ENCODE data around the gene NAP1L4.

Gene NAP1L4

DNA sequence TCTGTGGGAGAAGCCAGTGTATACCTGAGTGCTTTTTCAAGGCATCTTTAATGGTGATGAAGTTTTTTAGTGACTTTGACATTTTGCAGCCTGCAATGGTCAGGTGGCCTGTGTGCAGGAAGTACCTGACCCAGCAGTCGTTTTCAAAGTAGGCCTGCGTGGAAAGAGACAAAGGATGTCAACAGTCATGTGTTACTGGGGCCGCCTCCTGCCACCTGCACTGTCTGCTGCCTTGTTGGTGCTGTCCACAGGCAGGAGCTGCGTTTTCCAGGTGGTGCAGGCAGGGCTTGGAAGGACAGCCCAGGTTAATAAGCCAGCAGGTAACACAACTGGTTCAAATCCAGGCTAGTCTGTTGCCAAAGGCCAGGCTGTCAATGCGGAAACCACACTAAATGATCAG is 26.5 kb upstream of the NAP1L4 start:
- TF ChIP-seq, protein P1, sequence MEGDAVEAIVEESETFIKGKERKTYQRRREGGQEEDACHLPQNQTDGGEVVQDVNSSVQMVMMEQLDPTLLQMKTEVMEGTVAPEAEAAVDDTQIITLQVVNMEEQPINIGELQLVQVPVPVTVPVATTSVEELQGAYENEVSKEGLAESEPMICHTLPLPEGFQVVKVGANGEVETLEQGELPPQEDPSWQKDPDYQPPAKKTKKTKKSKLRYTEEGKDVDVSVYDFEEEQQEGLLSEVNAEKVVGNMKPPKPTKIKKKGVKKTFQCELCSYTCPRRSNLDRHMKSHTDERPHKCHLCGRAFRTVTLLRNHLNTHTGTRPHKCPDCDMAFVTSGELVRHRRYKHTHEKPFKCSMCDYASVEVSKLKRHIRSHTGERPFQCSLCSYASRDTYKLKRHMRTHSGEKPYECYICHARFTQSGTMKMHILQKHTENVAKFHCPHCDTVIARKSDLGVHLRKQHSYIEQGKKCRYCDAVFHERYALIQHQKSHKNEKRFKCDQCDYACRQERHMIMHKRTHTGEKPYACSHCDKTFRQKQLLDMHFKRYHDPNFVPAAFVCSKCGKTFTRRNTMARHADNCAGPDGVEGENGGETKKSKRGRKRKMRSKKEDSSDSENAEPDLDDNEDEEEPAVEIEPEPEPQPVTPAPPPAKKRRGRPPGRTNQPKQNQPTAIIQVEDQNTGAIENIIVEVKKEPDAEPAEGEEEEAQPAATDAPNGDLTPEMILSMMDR (IDR thresholded peaks at IDR 0.05; ENCODE audit: borderline replicate concordance, insufficient read depth, low read depth, low read length): no peak
- H3K4me3 ChIP-seq (ENCODE audit: low read depth, low read length): no peak overlapping the region

DNA sequence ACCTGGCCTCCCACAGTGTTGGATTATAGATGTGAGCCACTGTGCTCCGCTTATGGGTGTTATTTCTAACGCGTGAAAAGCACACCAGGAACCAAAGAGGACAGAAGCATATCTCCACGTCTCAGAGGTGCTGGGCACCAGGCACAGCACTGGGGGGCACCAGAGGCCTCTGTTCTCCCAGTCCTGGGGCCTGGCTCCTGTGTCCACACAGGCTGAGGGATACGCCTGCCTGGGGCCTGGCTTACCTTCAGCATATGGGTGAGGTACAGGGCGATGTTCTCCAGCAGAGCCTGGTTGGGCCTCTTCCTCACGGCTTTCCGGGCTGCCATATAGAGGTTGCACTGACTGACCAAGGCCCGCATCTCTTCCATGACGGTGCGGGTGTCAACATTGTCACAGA is 24.7 kb upstream of the NAP1L4 start:
- no peak overlapping the region for H3K4me3 ChIP-seq (ENCODE audit: low read depth, low read length)
- TF ChIP-seq, protein P1 (IDR thresholded peaks at IDR 0.05; ENCODE audit: borderline replicate concordance, insufficient read depth, low read depth, low read length): no peak

DNA sequence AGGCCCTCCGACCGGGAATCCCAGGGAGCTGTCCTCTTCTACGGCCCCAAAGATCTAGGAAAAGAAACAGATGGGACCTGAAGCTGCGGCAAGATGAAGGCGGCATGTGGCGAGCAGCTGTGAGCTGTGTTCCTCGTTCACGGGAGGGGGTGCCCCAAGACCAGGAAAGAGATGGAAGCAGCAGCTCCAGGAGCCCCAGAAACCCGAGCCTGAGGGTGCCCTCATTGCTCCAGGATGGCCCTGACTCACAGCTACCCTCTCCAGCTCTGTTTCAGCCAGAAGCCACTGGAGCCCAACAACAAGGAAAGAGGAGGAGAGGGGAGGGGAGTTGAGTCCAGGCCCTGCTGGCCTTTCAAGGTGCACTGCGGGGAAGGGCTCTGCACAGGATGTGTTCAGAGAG is 23.7 kb upstream of the NAP1L4 start:
- no peak overlapping the region for H3K4me3 ChIP-seq (ENCODE audit: low read depth, low read length)
- TF ChIP-seq, protein P1 (IDR thresholded peaks at IDR 0.05; ENCODE audit: borderline replicate concordance, insufficient read depth, low read depth, low read length): no peak

DNA sequence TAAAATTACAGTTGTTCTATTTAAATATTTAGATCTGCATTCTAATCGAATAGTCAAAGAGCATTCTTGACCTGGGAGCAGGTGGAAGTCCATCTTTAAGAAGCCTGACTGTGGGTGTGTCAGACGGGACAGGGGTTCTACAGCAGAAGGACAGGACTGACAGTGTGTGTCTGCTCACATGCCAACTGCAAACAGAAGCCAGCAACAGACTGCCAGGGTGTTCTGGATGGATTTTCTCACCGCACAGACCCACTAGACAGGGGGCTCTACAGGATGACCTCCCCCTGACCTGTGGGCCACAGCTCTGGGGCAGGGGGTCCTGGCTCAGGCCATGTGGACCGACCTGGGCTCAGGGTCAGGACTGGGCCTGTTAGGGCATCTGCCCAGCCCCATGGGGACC is 22.8 kb upstream of the NAP1L4 start:
- TF ChIP-seq, protein P1 (IDR thresholded peaks at IDR 0.05; ENCODE audit: borderline replicate concordance, insufficient read depth, low read depth, low read length): no peak
- no peak overlapping the region for H3K4me3 ChIP-seq (ENCODE audit: low read depth, low read length)

DNA sequence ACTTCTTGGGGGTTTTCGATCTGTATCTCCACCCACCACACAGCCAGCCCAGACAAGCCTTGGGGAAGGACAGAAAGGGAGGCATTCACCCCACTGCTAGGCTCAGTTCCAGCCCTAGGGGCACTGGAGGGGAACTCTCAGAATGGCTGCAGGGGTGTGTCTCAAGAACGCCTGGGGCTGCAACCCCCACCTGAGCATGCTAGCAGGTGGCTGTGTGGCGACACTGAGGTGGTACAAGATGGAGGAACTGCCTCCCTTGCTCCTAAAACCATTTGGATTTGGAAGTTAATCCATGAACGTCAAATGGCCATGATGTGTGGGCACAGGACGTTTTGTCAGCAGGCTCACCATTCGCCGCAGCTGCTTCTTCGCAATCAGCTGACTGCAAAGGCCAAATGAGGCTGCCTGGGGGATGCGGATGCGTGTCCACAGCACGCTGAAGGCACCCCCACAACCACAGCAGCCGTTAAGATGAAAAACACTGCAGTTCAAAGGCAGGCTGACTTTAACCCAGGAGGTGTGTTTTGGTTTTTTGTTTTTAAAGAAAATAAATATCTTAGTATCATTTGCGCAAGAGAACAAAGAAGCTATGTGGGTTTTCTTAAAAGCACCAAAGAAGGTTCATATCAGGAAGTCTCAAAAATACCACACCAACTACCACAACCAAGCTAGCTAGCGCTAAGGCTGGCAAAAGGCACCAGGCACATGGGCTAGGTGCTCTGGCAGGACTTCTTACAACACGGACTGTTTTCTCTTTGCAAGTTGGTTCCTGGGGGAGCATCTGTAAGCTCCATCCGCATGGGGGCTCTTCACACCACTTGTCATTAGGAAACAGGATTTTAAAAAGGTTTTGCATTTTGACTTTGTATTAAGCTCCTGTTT is 22.2 kb upstream of the NAP1L4 start:
- no peak overlapping the region for H3K4me3 ChIP-seq (ENCODE audit: low read depth, low read length)
- TF ChIP-seq, protein P1 (IDR thresholded peaks at IDR 0.05; ENCODE audit: borderline replicate concordance, insufficient read depth, low read depth, low read length): no peak

DNA sequence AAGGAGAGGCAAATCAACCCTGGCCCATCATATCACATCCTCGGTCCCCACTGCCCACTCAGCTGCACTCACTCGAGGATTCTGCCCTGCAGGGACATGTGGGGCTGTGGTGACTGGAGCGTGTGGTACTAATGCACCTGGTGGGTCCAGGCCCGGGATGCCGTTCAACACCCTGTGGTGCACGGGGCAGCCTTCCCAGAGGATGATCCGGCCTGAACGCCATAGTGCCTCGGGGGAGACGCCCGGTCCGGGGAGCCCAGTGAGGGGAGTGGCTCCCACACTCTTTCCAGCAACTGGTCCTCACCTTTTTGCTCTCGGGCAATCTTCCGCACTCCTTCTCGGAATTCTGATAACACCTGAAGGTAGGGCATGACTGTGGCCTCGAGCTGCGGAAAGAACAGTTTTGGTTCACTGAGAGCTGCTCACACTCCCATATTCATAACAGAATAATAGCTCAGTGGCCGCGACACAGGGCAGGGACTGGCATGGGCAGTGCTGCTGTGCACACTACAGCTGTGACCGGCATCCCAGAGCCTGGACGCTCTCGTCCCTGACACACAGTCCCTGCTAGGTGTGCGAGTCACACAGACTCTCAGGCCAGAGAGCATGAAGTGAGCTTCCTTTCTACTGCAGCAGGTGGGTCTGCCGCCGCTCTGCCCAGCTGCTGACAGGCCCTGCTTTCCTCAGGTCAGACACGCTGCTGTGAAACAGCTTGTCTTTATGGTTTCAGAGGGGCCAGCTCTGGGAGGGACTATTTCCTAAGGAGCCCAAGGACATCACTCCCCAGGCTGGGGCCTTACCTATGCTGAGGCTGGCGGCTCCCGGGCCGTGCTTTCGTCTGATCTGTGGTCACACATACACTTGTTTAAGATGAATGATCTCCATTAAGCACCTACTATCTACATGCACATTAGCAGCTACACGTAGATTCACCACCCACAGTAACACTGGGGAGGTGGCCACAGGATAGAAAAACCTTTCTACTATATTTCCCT is 20.1 kb upstream of the NAP1L4 start:
- no peak overlapping the region for H3K4me3 ChIP-seq (ENCODE audit: low read depth, low read length)
- TF ChIP-seq, protein P1 (IDR thresholded peaks at IDR 0.05; ENCODE audit: borderline replicate concordance, insufficient read depth, low read depth, low read length): no peak
